ENCODE measurements around the gene BCAS3.

- TF ChIP-seq POLR2A (IDR thresholded peaks at IDR 0.05; ENCODE audit: low read length): no peak
- no peak for TF ChIP-seq GATA1 (IDR thresholded peaks at IDR 0.05; ENCODE audit: low read depth, low read length)
Observed at GRCh38 chr17:60704170-60704569, 26.5 kb downstream of the BCAS3 start.

Data from erythroblast (primary cell).